Measurements from ENCODE around the gene PROM1.

- TF ChIP-seq POLR2AphosphoS5 (IDR thresholded peaks at IDR 0.05) = no peak
- TF ChIP-seq CTCF (IDR thresholded peaks at IDR 0.05) = no peak
- no peak for TF ChIP-seq POLR2A (IDR thresholded peaks at IDR 0.05)
Observed at GRCh38 chr4:15931451-15932210, 152.2 kb downstream of the PROM1 start.
